Loucy (cell line): ENCODE measurements around the gene KLF3.

ENCODE experiments used
- H2AFZ ChIP-seq: fragments of 200-600 bp; sonication (generic); 2 replicates; pipeline ENCODE4 v1.6.0; 2016; ENCODE audit warnings: antibody characterized with exemption, mild to moderate bottlenecking, low read length, moderate library complexity
- H3F3A ChIP-seq: fragments of 200-600 bp; 2 replicates; pipeline ENCODE4 v1.6.0; 2016; ENCODE audit warnings: antibody characterized with exemption, low read depth, mild to moderate bottlenecking
- H3K27me3 ChIP-seq: fragments of 200-600 bp; sonication (generic); 2 replicates; pipeline ENCODE4 v1.6.1; 2014; ENCODE audit warnings: low read length, mild to moderate bottlenecking; ENCODE audit not compliant: insufficient read depth, poor library complexity, severe bottlenecking
- H3K36me3 ChIP-seq: fragments of 200-600 bp; sonication (generic); 2 replicates; pipeline ENCODE4 v1.6.1; 2016; ENCODE audit warnings: low read length; ENCODE audit not compliant: insufficient read depth
- H3K4me1 ChIP-seq: fragments of 200-600 bp; sonication (generic); 2 replicates; pipeline ENCODE4 v1.5.1; 2014; ENCODE audit warnings: low read length, mild to moderate bottlenecking; ENCODE audit not compliant: insufficient read depth, poor library complexity, severe bottlenecking
- H3K4me2 ChIP-seq: fragments of 200-600 bp; sonication (generic); 2 replicates; pipeline ENCODE4 v1.6.0; 2014; ENCODE audit warnings: antibody characterized with exemption, low read length, low read depth, mild to moderate bottlenecking; ENCODE audit not compliant: poor library complexity, severe bottlenecking
- H3K4me3 ChIP-seq: fragments of 200-600 bp; sonication (generic); 2 replicates; pipeline ENCODE4 v1.5.1; 2014; ENCODE audit warnings: low read length, mild to moderate bottlenecking, mixed read lengths; ENCODE audit not compliant: poor library complexity, severe bottlenecking
- H3K79me2 ChIP-seq: fragments of 200-600 bp; sonication (generic); 2 replicates; pipeline ENCODE4 v1.6.1; 2014; ENCODE audit warnings: low read length; ENCODE audit not compliant: insufficient read depth
- H3K9ac ChIP-seq: fragments of 200-600 bp; sonication (generic); 2 replicates; pipeline ENCODE4 v1.6.0; 2014; ENCODE audit warnings: mild to moderate bottlenecking, low read depth, low read length, moderate library complexity; ENCODE audit not compliant: poor library complexity, severe bottlenecking
- H3K9me2 ChIP-seq: fragments of 200-600 bp; sonication (generic); replicated peaks from 2 replicates; pipeline ENCODE4 v1.6.1; 2016; ENCODE audit warnings: low read depth, low read length, mixed read lengths
- H3K9me3 ChIP-seq: fragments of 200-600 bp; sonication (generic); 2 replicates; pipeline ENCODE4 v1.6.1; 2014; ENCODE audit warnings: mild to moderate bottlenecking, antibody characterized with exemption, low read length, low read depth; ENCODE audit not compliant: insufficient read depth
- H4K20me1 ChIP-seq: fragments of 200-600 bp; sonication (generic); 2 replicates; pipeline ENCODE4 v1.6.0; 2014; ENCODE audit warnings: antibody characterized with exemption, low read length, mild to moderate bottlenecking; ENCODE audit not compliant: insufficient read depth, poor library complexity, severe bottlenecking
- CTCF ChIP-seq: fragments of 200-600 bp; sonication (generic); conservative IDR thresholded peaks from 2 replicates; pipeline ENCODE4 v1.5.1; 2014; ENCODE audit warnings: mild to moderate bottlenecking, antibody characterized with exemption, low read length
- EZH2phosphoT487 ChIP-seq: fragments of 200-600 bp; IDR thresholded peaks from 2 replicates; pipeline ENCODE4 v1.6.1; 2018; ENCODE audit warnings: antibody characterized with exemption, mild to moderate bottlenecking, moderate library complexity, borderline replicate concordance

The KLF3 gene

GRCh38 chr4:38693569-38693968 is 29.6 kb downstream of the KLF3 start:
- H3K36me3 ChIP-seq, result no peaks in the 10 kb centered on the region
- H3K9ac ChIP-seq, result no peak overlapping the region
- H3K4me2 ChIP-seq, result no peak overlapping the region
- no peaks in the 10 kb centered on the region for H3F3A ChIP-seq
- H4K20me1 ChIP-seq, result no peaks in the 10 kb centered on the region
- no peaks in the 10 kb centered on the region for H3K79me2 ChIP-seq
- H3K9me3 ChIP-seq, result no peaks in the 10 kb centered on the region
- TF ChIP-seq EZH2phosphoT487, result no peak
- no peak for TF ChIP-seq CTCF
- H2AFZ ChIP-seq, result no peak overlapping the region
- H3K9me2 ChIP-seq, result no peaks in the 10 kb centered on the region
- no peaks in the 10 kb centered on the region for H3K4me1 ChIP-seq
- H3K4me3 ChIP-seq, result no peak overlapping the region
- H3K27me3 ChIP-seq, result no peaks in the 10 kb centered on the region

- no peaks in the 10 kb centered on the region for H4K20me1 ChIP-seq
- no peaks in the 10 kb centered on the region for H3K4me1 ChIP-seq
- H3K36me3 ChIP-seq, result no peaks in the 10 kb centered on the region
- no peak overlapping the region for H3K9ac ChIP-seq
- no peaks in the 10 kb centered on the region for H3K27me3 ChIP-seq
- H3K9me3 ChIP-seq, result no peaks in the 10 kb centered on the region
- H3K4me3 ChIP-seq, result no peak overlapping the region
- no peaks in the 10 kb centered on the region for H3K9me2 ChIP-seq
- H2AFZ ChIP-seq, result no peak overlapping the region
- no peak for TF ChIP-seq CTCF
- no peak overlapping the region for H3K4me2 ChIP-seq
- H3K79me2 ChIP-seq, result no peaks in the 10 kb centered on the region
- no peaks in the 10 kb centered on the region for H3F3A ChIP-seq
Measured at GRCh38 chr4:38694330-38694729, 30.3 kb downstream of the KLF3 start.

- H3K36me3 ChIP-seq, result no peaks in the 10 kb centered on the region
- no peak overlapping the region for H2AFZ ChIP-seq
- no peak overlapping the region for H3K9ac ChIP-seq
- H3K4me1 ChIP-seq, result no peaks in the 10 kb centered on the region
- H3K27me3 ChIP-seq, result no peaks in the 10 kb centered on the region
- H3K9me2 ChIP-seq, result no peaks in the 10 kb centered on the region
- no peak overlapping the region for H3K4me2 ChIP-seq
- TF ChIP-seq CTCF, result no peak
- TF ChIP-seq EZH2phosphoT487, result no peak
- H3F3A ChIP-seq, result no peaks in the 10 kb centered on the region
- H3K9me3 ChIP-seq, result no peaks in the 10 kb centered on the region
- no peaks in the 10 kb centered on the region for H4K20me1 ChIP-seq
- H3K4me3 ChIP-seq, result no peak overlapping the region
- no peaks in the 10 kb centered on the region for H3K79me2 ChIP-seq
Measured at GRCh38 chr4:38695809-38696208, 31.8 kb downstream of the KLF3 start.
